Stomach (tissue), 9 donors: ENCODE results near the gene MMP14. TPM values are rescaled to one million over a fixed set of nuclear protein-coding genes. Genes with fewer than 3 reads are reported as not detected.

Experiments
- DNase-seq, 2 donors: peaks; one replicate each; pipeline versions ENCODE4 v3.0.0 to v3.0.0-alpha.2; 2013 to 2019
- H3K27ac ChIP-seq, 5 donors: fragments of 200-600 bp in 4 of 5; sonication (generic) in 4 of 5; one replicate each; pipeline ENCODE4 v1.5.1; 2013 to 2019; ENCODE audit warnings: mild to moderate bottlenecking in 1 of 5, moderate library complexity in 1 of 5
- H3K27me3 ChIP-seq, 3 donors: fragments of 200-600 bp; sonication (generic); one replicate each; pipeline ENCODE4 v1.5.1; 2017 to 2019; ENCODE audit warnings: mixed run types in 1 of 3
- H3K36me3 ChIP-seq, 4 donors: fragments of 200-600 bp; sonication (generic); 1 replicate in 3 of 4; 2 replicates in 1 of 4; pipeline ENCODE4 v1.5.1; 2016 to 2019
- H3K4me1 ChIP-seq, 4 donors: fragments of 200-600 bp; sonication (generic); one replicate each; pipeline ENCODE4 v1.5.1; 2016 to 2019
- H3K4me3 ChIP-seq, 4 donors: fragments of 200-600 bp; sonication (generic) in 3 of 4; one replicate each; pipeline ENCODE4 v1.5.1; 2016 to 2019; ENCODE audit warnings: mild to moderate bottlenecking in 1 of 4
- H3K9me3 ChIP-seq, 4 donors: fragments of 200-600 bp; sonication (generic); one replicate each; pipeline ENCODE4 v1.5.1; 2016 to 2019
- CTCF ChIP-seq, 7 experiments: fragments of 450-650 bp in 4 of 7; fragments of 200-600 bp in 3 of 7; sonication (generic) in 3 of 7; IDR thresholded peaks; one replicate each; pipeline ENCODE4 v1.5.1; 2016 to 2019; ENCODE audit warnings: antibody characterized with exemption in 7 of 7, control low read depth in 2 of 7, mild to moderate bottlenecking in 1 of 7
- EP300 ChIP-seq: sonication (generic); formaldehyde crosslinking; IDR thresholded peaks from one replicate; pipeline ENCODE4 v1.6.1; 2017; ENCODE audit warnings: antibody characterized with exemption
- POLR2A ChIP-seq, 4 donors: fragments of 450-650 bp; IDR thresholded peaks; one replicate each; pipeline ENCODE4 v1.6.1; 2016; ENCODE audit warnings: antibody characterized with exemption in 4 of 4, control low read depth in 2 of 4, mild to moderate bottlenecking in 1 of 4, moderate library complexity in 1 of 4
- POLR2AphosphoS5 ChIP-seq, 3 donors: sonication (generic); formaldehyde crosslinking; IDR thresholded peaks; one replicate each; pipeline ENCODE4 v1.6.1; 2016; ENCODE audit warnings: antibody characterized with exemption in 3 of 3
- whole genome bisulfite sequencing, 5 donors: extraction: QIAGEN DNeasy Blood & Tissue Kit in 3 of 5; methylation state at CpG; one replicate each; pipeline versions ENCODE4 v1.1.5 to v1.1.7; 2013 to 2018; 5-methylcytosine and 5-hydroxymethylcytosine counted together
- intact Hi-C: fragments of 100-400 bp; cut with DNase I; formaldehyde crosslinking; loops from one replicate; pipeline ENCODE4 v1.15.1; 2023; ENCODE audit warnings: low total_unique reads
- polyA plus RNA-seq, 3 donors: library from polyadenylated mRNA; stranded (reverse); fragments of 200-250 nt; gene quantifications; one replicate each; pipeline ENCODE4 v1.2.3, GENCODE V29; 2013
- total RNA-seq, 5 donors: library from RNA; depleted of rRNA; stranded (reverse); fragments of >200 nt; gene quantifications; one replicate each; pipeline versions ENCODE4 v1.1.0 to v1.2.3, GENCODE V29; 2014 to 2016
- donor health status: healthy with polysubstance abuse.
- donor health status: Bipolar disorder and iron deficiency.
- donor health status: healthy.

Gene MMP14
- total and polyA plus RNA-seq, 8 donors, result 14.7 to 104 (median 38.1) TPM

- WGBS, 5 donors, result 79 to 90% (median 85%) methylated on average over 5 of the region's 5 CpGs
- Histone ChIP-seq H3K9me3 (no peaks in the 10 kb centered on the region), H3K27ac (no peak overlapping the region), H3K27me3 (no peaks in the 10 kb centered on the region), H3K4me1 (peaks cover 0 to 11% (median 0%) of the 10 kb centered on the region in 4 donors), H3K4me3 (no peak overlapping the region), H3K36me3 (no peaks in the 10 kb centered on the region)
- intact Hi-C loops, result no loop called here
- no peak for DNase-seq
- no peak for TF ChIP-seq POLR2A (IDR thresholded peaks at IDR 0.05)
- TF ChIP-seq POLR2AphosphoS5 (IDR thresholded peaks at IDR 0.05), result no peak
- TF ChIP-seq EP300, result no peak
- TF ChIP-seq CTCF (IDR thresholded peaks at IDR 0.05), result no peak
These were observed 27.8 kb upstream of the MMP14 start for GRCh38 chr14:22808388-22809209.

GRCh38 chr14:22811722-22812121 is 24.7 kb upstream of the MMP14 start:
- no peak for DNase-seq
- Histone ChIP-seq H3K4me1 (peaks cover 7 to 32% (median 11%) of the 10 kb centered on the region in 4 donors), H3K4me3 (no peak overlapping the region), H3K36me3 (no peaks in the 10 kb centered on the region), H3K9me3 (no peaks in the 10 kb centered on the region), H3K27me3 (no peaks in the 10 kb centered on the region), H3K27ac (peak overlapping the region in 1 of 5 donors; percentile 42)
- 42 to 63% (median 55%) methylated on average over 2 of the region's 2 CpGs for WGBS, 5 donors
- intact Hi-C loops, result no loop called here
- TF ChIP-seq CTCF (IDR thresholded peaks at IDR 0.05) (no peak), EP300 (no peak), POLR2AphosphoS5 (IDR thresholded peaks at IDR 0.05) (no peak), POLR2A (IDR thresholded peaks at IDR 0.05) (no peak)

GRCh38 chr14:22812744-22813143 is 23.6 kb upstream of the MMP14 start:
- no peak for TF ChIP-seq EP300
- TF ChIP-seq POLR2A (IDR thresholded peaks at IDR 0.05), result no peak
- no peak for TF ChIP-seq POLR2AphosphoS5 (IDR thresholded peaks at IDR 0.05)
- no peak for TF ChIP-seq CTCF (IDR thresholded peaks at IDR 0.05)

GRCh38 chr14:22813145-22813544 is 23.2 kb upstream of the MMP14 start:
- H3K9me3 ChIP-seq, result no peaks in the 10 kb centered on the region
- peaks cover 10 to 39% (median 18%) of the 10 kb centered on the region in 4 donors for H3K4me1 ChIP-seq
- H3K27me3 ChIP-seq, result no peaks in the 10 kb centered on the region
- intact Hi-C loops, result no loop called here
- WGBS, 5 donors, result 85 to 93% (median 88%) methylated on average over 9 of the region's 9 CpGs
- no peak for DNase-seq
- no peak overlapping the region for H3K4me3 ChIP-seq
- no peak overlapping the region for H3K27ac ChIP-seq
- no peaks in the 10 kb centered on the region for H3K36me3 ChIP-seq
- TF ChIP-seq POLR2AphosphoS5 (IDR thresholded peaks at IDR 0.05), result no peak
- no peak for TF ChIP-seq EP300
- TF ChIP-seq CTCF (IDR thresholded peaks at IDR 0.05), result no peak
- TF ChIP-seq POLR2A (IDR thresholded peaks at IDR 0.05), result no peak

More at GRCh38 chr14:22812744-22813143, 23.6 kb upstream of the MMP14 start:
- Histone ChIP-seq H3K4me1 (peaks cover 7 to 39% (median 16%) of the 10 kb centered on the region in 4 donors), H3K9me3 (no peaks in the 10 kb centered on the region), H3K36me3 (no peaks in the 10 kb centered on the region), H3K27me3 (no peaks in the 10 kb centered on the region), H3K4me3 (no peak overlapping the region), H3K27ac (no peak overlapping the region)
- intact Hi-C loops, result no loop called here
- WGBS, 5 donors, result 81 to 91% (median 87%) methylated on average over 4 of the region's 4 CpGs
- no peak for DNase-seq
